DMS 273 treated with DMSO at 0.1 percent for 48 hours (cell line): ENCODE data around the gene GIPC1.
"Not testable (repeated sequence)": the region's sequence is repeated elsewhere in the genome, so short reads cannot be mapped to it uniquely, and the experiment has no call there.

Experiments
- DNase-seq: peaks from one replicate; lab custom pipeline; 2025; lab: John Stamatoyannopoulos, UW

GIPC1 gene

DNA sequence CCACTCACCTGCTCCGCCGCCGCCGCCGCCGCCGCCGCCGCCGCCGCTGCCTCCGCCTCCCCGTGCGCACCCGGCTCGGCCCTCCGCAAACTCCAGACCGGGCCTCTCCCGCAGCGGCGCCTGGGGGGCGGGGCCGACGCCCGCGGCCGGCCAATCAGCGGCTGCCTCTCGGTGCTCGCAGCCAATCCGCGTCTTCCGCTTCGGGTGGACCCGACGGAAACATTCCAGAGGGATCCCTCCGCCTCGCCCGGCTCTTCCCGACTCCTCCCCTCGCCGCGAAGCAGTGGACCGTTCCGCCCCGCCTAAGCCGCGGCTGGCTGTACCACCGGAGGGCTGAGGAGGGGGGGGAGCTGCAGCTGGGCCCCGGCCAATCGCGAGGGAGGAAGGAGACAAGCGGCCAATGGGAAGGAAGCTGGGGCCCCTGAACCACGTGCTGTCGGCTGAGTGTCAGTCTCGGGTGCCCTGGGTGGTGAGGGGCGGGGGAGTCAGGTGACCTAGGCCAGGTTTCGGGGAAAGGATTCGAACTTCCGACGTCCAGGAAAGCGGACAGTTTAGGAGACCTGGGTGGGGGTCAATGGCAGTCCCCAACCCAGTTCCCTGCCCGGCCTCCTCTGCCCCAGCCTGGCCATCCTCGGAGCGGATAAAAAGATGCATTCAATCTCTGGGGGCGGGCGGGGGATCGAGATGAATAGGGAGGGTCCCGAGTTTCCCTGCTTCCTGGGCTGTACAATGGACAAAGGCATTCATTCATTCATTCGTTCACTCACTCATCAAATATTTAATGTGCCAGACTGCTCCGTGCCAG, at the start of gene GIPC1:
TSS of gene GIPC1 (minus strand) at position 99 of the 805 bp plus-strand sequence. CDS start 13,151 bp downstream, outside the sequence.
- DNase-seq: peak; percentile 96

- DNase-seq: no peak
Measured at GRCh38 chr19:14545716-14546082, 49.8 kb upstream of the GIPC1 start.

DNA sequence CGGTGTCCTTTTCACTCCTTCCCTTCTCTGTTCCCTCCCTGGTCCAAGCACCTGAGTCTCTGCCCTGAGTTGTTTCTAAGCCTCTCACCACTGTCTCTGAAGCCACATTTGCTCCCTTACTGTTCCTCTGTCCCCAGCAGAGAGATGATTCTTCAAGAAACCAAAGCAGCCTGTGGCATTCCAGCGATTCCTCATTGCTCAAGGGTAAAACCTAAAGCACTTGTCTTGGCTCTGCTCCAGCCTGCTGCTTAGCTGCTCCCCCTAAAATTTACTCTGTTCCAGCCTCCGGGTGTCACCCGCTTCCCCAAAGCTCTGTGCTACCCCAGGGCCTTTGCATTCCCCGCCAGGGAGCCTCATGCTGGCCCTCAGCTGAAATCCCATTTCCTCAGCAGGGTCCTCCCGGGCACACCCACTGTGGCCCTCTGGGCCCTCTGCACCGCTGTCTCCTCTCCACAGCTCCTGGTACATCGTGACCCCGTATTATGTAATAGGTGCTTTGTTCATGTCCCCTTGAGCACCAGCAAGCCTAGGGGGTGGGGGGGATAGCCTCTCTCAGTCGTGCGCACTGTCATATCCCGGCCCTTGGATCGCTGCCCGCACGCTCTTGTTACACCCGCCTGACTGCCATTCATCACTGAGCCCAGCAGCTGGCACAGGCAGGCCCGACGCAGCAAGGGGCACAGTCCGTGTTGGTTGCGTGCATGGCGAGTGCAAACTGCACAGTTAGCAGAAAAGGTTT, 49.2 kb upstream of the GIPC1 start:
- DNase-seq: peak; percentile 45

- DNase-seq: no peak
Measured at GRCh38 chr19:14544047-14544446, 48.1 kb upstream of the GIPC1 start.

- DNase-seq: no peak
Measured at GRCh38 chr19:14542711-14543328, 46.9 kb upstream of the GIPC1 start.

DNA sequence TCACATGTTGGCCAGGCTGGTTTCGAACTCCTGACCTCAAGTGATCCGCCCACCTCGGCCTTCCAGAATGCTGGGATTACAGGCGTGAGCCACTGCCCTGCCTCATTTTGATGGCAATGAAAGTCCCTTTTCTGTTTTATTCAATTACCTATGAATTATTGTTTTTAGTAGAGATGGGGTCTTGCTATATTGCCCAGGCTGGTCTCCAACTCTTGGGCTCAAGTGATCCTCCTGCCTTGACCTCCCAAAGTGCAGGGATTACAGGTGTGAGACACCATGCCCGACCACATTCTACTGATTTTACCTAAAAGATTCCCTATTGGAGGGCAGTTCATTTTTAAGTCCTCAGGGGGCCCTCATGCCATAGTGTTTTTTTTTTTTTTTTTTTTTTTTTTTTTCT, 46.1 kb upstream of the GIPC1 start:
- not testable (repeated sequence) for DNase-seq

GRCh38 chr19:14540741-14541525, 45.0 kb upstream of the GIPC1 start:
- DNase-seq: no peak

GRCh38 chr19:14536926-14537692, 41.2 kb upstream of the GIPC1 start:
- no peak for DNase-seq

DNA sequence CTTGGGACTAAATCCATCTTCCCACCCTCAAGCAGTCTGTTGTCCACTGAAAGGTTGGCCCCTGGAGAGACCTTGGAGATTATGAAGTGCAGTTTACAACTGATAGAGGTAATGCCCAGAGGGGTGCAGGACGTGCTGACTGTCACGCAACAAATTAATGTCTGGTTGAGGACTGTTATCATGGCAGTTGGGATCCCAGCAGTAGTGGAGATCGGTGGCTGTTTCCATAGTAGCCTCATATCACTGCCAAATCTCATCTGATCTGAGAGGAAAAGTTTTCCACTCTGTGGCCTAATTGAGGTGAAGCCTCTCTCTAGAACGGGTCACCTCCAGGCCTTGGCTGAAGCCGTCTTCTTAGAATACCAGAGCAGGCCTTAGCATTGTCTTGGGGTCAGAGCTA, 37.5 kb upstream of the GIPC1 start:
- no peak for DNase-seq

- DNase-seq: no peak
Measured at GRCh38 chr19:14530506-14530905, 34.6 kb upstream of the GIPC1 start.

DNA sequence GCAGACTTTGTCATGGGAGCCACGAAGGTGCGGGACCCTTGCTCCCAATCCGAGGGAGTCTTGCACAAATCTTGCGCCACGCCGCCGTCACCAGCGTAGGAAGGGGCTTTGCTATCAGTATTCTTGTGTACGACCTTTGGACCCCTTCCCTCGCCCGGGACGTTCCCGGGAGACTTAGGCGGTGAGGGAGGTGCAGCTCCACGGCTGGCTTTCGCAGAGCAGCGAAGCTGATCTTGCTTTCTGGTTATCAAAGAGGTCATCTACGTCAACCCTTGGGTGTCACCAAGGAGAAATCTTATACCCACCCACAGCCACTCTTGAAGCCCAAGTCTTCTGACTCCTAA, 34.0 kb upstream of the GIPC1 start:
- no peak for DNase-seq

- peak; percentile 99 for DNase-seq
Measured at GRCh38 chr19:14529254-14530004, 33.5 kb upstream of the GIPC1 start, which contains the start of gene TECR. TECR (plus strand) TSS chr19:14529594; CDS start chr19:14529697, 103 bp downstream.

GRCh38 chr19:14528419-14529253, 32.7 kb upstream of the GIPC1 start:
- no peak for DNase-seq

- DNase-seq: no peak
Measured at GRCh38 chr19:14526423-14526822, 30.5 kb upstream of the GIPC1 start.

- no peak for DNase-seq
Measured at GRCh38 chr19:14525729-14526128, 29.8 kb upstream of the GIPC1 start.

- DNase-seq: no peak
Measured at GRCh38 chr19:14520543-14520942, 24.6 kb upstream of the GIPC1 start.

DNA sequence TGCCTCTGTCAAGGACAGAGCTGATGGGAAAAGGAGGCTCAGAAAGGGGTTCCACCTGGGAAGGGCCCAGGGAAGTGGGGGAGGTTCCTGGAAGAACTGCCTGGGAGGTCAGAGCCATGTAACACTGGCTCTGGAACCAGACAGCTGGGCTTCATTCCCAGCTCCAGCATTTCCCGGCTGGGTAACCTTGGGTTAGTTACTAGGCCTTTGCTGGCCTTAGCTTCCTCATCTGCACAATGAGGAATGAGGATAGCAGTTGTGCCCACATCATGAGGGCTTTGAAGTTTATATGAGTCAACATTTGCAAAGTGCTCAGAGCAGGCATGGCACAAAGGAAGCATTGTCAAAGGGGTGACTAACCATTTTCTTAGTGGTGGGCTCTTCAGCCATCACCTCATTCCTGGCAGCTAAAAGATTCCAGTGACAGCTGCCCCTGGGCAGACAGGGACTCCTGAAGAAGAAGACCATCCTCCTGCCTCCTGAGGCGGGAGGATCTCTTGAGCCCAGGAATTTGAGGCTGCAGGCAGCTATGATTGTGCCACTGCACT, 24.0 kb upstream of the GIPC1 start:
- DNase-seq: no peak

DNA sequence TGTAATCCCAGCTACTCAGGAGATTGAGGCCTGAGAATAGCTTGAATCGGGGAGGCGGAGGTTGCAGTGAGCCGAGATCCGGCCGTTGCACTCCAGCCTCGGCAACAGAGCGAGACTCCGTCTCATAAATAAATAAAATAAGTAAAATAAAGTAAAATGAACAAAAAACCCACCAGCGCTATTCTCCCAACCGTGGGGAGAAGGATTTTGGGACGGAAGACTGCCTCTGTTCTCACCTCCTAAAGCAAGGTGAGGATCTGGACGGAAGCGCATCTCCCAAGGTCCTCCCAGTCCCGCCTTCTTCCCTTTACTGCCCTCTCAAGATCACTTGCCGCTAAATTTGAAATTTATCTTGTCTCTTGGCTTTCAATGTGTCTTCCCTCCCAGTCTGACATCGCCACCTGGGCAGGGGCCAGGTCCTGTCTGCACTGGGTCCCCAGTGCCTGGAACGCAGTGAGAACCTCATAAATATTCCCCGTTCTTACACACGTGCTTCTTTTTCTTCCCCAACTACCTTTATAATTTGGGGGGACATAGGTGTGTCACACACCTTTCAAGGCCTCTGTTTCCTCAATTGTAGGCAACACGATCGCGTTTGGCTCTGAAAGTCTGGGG, 23.4 kb upstream of the GIPC1 start:
- no peak for DNase-seq
